ENCODE measurements around the gene CNPY1.

The CNPY1 gene

DNA sequence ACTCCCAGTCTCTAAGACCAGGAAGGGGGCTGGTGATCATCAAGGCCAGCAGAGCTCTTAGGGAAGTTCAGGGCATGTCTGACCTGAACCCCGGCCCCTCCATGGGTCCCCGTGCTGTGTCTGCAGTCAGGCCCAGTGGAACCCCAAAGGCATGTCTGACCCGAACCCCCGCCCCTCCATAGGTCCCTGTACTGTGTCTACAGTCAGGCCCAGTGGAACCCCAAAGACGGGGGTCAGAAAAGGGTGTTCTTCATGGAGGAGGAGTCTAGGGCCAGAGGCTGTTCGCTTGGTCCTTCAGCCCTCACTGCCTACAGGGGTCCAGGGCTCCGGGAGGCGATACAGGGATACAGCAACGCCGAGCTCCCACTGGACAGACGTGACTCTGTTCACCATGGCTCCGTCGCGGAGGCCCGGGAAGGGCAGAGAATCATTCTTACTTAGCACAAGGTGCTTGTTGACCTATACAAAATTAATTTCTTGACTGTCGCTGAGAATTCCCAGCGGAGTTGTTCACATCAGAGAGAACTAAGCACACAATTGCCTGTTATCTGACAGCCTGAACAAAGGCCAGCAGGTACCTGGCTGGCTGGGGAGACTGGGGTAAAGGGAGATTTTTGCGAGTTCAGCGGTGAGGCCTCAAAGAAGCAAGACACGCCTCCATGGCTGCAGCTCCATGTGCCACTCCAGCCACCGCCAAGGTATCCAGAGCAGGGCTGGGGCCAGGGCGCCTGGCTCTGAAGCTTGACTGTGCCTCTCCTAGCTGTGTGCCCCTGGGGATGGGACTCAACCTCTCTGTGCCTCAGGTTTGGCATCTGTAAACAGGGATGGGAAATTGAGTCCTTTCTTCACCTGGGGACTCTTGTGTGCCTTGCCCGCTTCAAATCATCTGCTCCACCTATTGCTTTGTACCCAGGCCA lies 61.6 kb downstream of the CNPY1 start:
- no peak overlapping the region for H3K27ac ChIP-seq
- DNase-seq (ENCODE audit: low spot score), result no peak
- TF ChIP-seq, protein P1, sequence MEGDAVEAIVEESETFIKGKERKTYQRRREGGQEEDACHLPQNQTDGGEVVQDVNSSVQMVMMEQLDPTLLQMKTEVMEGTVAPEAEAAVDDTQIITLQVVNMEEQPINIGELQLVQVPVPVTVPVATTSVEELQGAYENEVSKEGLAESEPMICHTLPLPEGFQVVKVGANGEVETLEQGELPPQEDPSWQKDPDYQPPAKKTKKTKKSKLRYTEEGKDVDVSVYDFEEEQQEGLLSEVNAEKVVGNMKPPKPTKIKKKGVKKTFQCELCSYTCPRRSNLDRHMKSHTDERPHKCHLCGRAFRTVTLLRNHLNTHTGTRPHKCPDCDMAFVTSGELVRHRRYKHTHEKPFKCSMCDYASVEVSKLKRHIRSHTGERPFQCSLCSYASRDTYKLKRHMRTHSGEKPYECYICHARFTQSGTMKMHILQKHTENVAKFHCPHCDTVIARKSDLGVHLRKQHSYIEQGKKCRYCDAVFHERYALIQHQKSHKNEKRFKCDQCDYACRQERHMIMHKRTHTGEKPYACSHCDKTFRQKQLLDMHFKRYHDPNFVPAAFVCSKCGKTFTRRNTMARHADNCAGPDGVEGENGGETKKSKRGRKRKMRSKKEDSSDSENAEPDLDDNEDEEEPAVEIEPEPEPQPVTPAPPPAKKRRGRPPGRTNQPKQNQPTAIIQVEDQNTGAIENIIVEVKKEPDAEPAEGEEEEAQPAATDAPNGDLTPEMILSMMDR (conservative IDR thresholded peaks at IDR 0.05; ENCODE audit: low read depth), result no peak
- ChIA-PET POLR2A (ENCODE audit: low non-redundant PET) (no interaction called here), CTCF (no interaction called here)

DNA sequence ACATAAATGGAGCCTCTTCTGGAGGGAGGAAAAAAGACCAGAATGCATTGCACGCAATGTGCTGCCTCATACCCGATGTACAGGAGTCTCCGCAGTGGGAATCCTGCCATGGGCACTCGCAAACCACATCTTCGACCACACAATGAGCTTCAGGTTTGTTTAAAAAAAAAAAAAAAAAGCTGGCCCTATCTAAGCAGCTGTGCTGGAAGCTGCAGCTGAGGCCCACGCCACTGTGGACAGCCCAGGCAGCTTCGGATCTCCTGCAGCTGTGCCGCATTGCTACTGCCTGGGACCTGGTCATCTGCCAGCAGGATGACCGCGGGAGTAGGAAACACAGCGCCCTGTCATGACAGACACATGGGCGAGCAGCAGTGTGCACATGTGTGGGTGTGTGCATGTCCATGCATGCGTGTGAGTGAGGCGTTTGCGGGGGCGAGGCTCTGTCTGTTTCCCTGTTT lies 62.5 kb downstream of the CNPY1 start:
- DNase-seq (ENCODE audit: low spot score), result peak; percentile 24
- H3K27ac ChIP-seq, result no peak overlapping the region
- ChIA-PET CTCF (no interaction called here), POLR2A (ENCODE audit: low non-redundant PET) (no interaction called here)
- TF ChIP-seq, protein P1 (conservative IDR thresholded peaks at IDR 0.05; ENCODE audit: low read depth), result no peak

DNA sequence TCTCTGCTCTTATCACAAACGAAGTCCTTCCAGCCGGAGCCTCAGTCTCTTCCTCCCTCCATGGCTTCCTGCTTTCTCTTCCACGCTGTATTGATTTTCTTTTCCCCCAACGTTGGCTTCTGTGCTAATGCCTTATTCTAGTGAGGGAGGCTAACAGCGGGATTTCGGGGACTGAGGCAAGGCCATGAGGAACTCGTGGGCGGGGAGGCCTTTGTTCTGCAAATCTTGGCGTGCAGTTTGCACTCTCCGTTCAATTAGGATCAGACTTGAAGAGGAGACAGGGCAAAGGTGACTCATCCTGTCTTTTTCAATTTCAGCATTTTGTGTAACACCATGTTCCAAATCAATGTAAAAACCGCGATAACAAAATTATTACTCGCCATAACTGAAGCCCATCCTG lies 63.1 kb downstream of the CNPY1 start:
- POLR2A ChIA-PET (ENCODE audit: low non-redundant PET), result no interaction called here
- TF ChIP-seq, protein P1 (conservative IDR thresholded peaks at IDR 0.05; ENCODE audit: low read depth), result no peak
- no peak overlapping the region for H3K27ac ChIP-seq
- CTCF ChIA-PET, result no interaction called here
- DNase-seq (ENCODE audit: low spot score), result no peak

DNA sequence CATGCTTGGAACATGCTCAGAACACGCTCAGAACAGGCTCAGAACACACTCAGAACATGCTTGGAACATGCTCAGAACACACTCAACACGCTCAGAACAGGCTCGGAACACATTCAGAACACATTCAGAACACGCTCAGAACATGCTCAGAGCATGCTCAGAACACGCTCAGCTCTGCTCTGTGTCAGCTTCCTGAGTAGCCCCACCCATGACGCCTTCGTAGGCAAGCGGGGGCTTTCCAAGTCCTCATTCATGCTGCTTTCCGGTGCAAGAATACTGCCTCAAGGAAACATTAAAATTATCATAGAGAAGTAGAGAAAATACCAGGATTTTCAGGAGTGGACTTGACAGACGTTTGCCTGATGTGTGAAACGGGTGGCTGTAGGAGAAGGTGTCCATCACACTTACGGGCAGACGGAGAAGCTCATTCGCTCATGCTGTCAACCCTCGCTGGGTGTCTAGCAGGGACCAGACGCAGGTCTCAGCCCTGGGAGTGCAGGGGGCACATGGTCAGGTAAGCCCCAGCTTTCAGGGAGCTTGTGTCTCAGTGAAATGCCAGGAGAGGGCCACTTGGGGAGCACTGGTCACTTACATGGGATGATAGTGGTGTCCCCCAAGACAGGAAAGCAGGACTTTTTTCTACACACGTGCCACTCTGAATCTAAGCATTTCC lies 63.7 kb downstream of the CNPY1 start:
- H3K27ac ChIP-seq, result no peak overlapping the region
- TF ChIP-seq, protein P1 (conservative IDR thresholded peaks at IDR 0.05; ENCODE audit: low read depth), result no peak
- DNase-seq (ENCODE audit: low spot score), result no peak
- POLR2A ChIA-PET (ENCODE audit: low non-redundant PET), result no interaction called here
- CTCF ChIA-PET, result no interaction called here

DNA sequence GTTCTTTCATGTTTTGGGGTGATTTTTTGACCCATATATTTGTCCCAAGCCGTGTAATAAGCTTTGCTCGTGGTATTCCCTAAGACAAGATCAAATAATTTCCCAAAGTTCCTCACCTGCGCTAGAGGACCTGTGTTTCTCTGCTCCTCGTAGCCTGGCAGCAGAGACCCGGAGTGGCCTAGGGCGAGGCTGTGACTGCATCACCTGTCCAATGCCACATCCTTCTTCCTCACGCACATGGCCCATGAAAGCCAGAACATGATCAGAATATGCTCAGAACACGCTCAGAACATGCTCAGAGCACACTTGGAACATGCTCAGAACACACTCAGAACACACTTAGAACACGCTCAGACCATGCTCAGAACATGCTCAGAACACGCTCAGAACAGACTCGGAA lies 64.6 kb downstream of the CNPY1 start:
- DNase-seq (ENCODE audit: low spot score), result no peak
- no peak overlapping the region for H3K27ac ChIP-seq
- TF ChIP-seq, protein P1 (conservative IDR thresholded peaks at IDR 0.05; ENCODE audit: low read depth), result no peak
- POLR2A ChIA-PET (ENCODE audit: low non-redundant PET), result no interaction called here
- CTCF ChIA-PET, result interaction anchor here (1.2 kb wide), 1 partner anchor 17 kb away, joined by 5 read pairs; no protein-coding TSS in a partner anchor

DNA sequence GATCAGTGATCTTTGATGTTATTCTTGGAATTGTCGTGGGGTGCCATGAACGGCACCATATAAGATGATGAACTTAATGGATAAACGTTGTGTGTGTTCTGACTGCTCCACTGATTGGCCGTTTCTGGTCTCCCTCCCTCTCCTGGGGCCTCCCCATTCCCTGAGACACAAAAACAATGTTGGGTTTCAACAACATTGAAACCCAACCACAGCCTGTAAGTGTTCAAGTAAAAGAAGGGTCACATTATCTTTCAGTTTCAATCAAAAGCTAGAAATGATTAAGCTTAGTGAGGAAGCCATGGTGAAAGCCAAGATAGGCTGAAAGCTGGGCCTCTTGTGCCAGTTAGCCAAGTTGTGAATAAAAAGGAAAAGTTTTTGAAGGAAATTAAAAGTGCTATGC lies 68.9 kb downstream of the CNPY1 start:
- DNase-seq (ENCODE audit: low spot score), result no peak
- CTCF ChIA-PET, result no interaction called here

More for the DNA sequence above, 68.9 kb downstream of the CNPY1 start:
- H3K27ac ChIP-seq, result no peak overlapping the region
- TF ChIP-seq, protein P1 (conservative IDR thresholded peaks at IDR 0.05; ENCODE audit: low read depth), result no peak
- POLR2A ChIA-PET (ENCODE audit: low non-redundant PET), result no interaction called here

Data from RWPE1 (cell line).